HG03520 (cell line): ENCODE measurements around the gene SCN4A.

Experiments used
- ATAC-seq: cut with Tn5 transposase; IDR thresholded peaks from one replicate; pipeline ENCODE4 v1.9.1; 2021; ENCODE audit warnings: mild to moderate bottlenecking, moderate library complexity; ENCODE audit not compliant: unreplicated experiment

The SCN4A gene

GRCh38 chr17:64002658-64003525 lies 30.2 kb upstream of the SCN4A start:
- ATAC-seq: no peak

- no peak for ATAC-seq
Observed at GRCh38 chr17:64001763-64002529, 29.2 kb upstream of the SCN4A start.

- ATAC-seq: no peak
Observed at GRCh38 chr17:64001091-64001579, 28.4 kb upstream of the SCN4A start.

- no peak for ATAC-seq
Observed at GRCh38 chr17:63999680-64000531, 27.2 kb upstream of the SCN4A start.

GRCh38 chr17:63998721-63999679 lies 26.3 kb upstream of the SCN4A start:
- no peak for ATAC-seq

GRCh38 chr17:63998050-63998720 lies 25.5 kb upstream of the SCN4A start, which contains the start of gene PRR29:
TSS of gene PRR29 (plus strand) at chr17:63998351. CDS start at chr17:63998365, 14 bp downstream.
- ATAC-seq: no peak

- no peak for ATAC-seq
Observed at GRCh38 chr17:63997341-63998048, 24.8 kb upstream of the SCN4A start.

- no peak for ATAC-seq
Observed at GRCh38 chr17:63996430-63997182, 23.9 kb upstream of the SCN4A start.

- ATAC-seq: no peak
Observed at GRCh38 chr17:63995626-63996025, 22.9 kb upstream of the SCN4A start.

GRCh38 chr17:63993368-63993985 lies 20.8 kb upstream of the SCN4A start:
- no peak for ATAC-seq

GRCh38 chr17:63991611-63992010 lies 18.9 kb upstream of the SCN4A start:
- ATAC-seq: no peak

- ATAC-seq: no peak
Observed at GRCh38 chr17:63989622-63990345, 17.1 kb upstream of the SCN4A start.

GRCh38 chr17:63988741-63989621 lies 16.3 kb upstream of the SCN4A start:
- ATAC-seq: no peak

- ATAC-seq: no peak
Observed at GRCh38 chr17:63988127-63988478, 15.4 kb upstream of the SCN4A start.

GRCh38 chr17:63987221-63988126 lies 14.8 kb upstream of the SCN4A start:
- ATAC-seq: no peak
